ENCODE measurements around the gene KBTBD12.
"Not testable (repeated sequence)": the region's sequence is repeated elsewhere in the genome, so short reads cannot be mapped to it uniquely, and the experiment has no call there.

The KBTBD12 gene

GRCh38 chr3:127900536-127900935, 14.5 kb upstream of the KBTBD12 start:
- ChIA-PET CTCF (interaction anchor here (0.7 kb wide), 1 partner anchor 1180 kb away, joined by 3 read pairs; no protein-coding TSS in a partner anchor), POLR2A (ENCODE audit: low non-redundant PET) (no interaction called here)
- H3K27ac ChIP-seq, result no peak overlapping the region
- no peak for DNase-seq (ENCODE audit: low spot score)
- TF ChIP-seq CTCF (conservative IDR thresholded peaks at IDR 0.05; ENCODE audit: low read depth), result no peak

GRCh38 chr3:127902486-127902885, 12.5 kb upstream of the KBTBD12 start:
- no peak for DNase-seq (ENCODE audit: low spot score)
- H3K27ac ChIP-seq, result no peak overlapping the region
- ChIA-PET CTCF (no interaction called here), POLR2A (ENCODE audit: low non-redundant PET) (no interaction called here)
- no peak for TF ChIP-seq CTCF (conservative IDR thresholded peaks at IDR 0.05; ENCODE audit: low read depth)

GRCh38 chr3:127903611-127904375, 11.2 kb upstream of the KBTBD12 start:
- CTCF ChIA-PET, result interaction anchor here (0.6 kb wide), 1 partner anchor 9 kb away, joined by 4 read pairs; no protein-coding TSS in a partner anchor

GRCh38 chr3:127905556-127905955, 9.5 kb upstream of the KBTBD12 start:
- ChIA-PET CTCF (interaction anchor here (0.6 kb wide), 1 partner anchor 214 kb away, joined by 5 read pairs; no protein-coding TSS in a partner anchor), POLR2A (ENCODE audit: low non-redundant PET) (no interaction called here)
- no peak for DNase-seq (ENCODE audit: low spot score)
- no peak for TF ChIP-seq CTCF (conservative IDR thresholded peaks at IDR 0.05; ENCODE audit: low read depth)
- H3K27ac ChIP-seq, result no peak overlapping the region

More at GRCh38 chr3:127903611-127904375, 11.2 kb upstream of the KBTBD12 start:
- no peak for DNase-seq (ENCODE audit: low spot score)
- TF ChIP-seq CTCF (conservative IDR thresholded peaks at IDR 0.05; ENCODE audit: low read depth), result no peak
- no peak overlapping the region for H3K27ac ChIP-seq
- POLR2A ChIA-PET (ENCODE audit: low non-redundant PET), result no interaction called here

GRCh38 chr3:127906653-127907052, 8.4 kb upstream of the KBTBD12 start:
- POLR2A ChIA-PET (ENCODE audit: low non-redundant PET); H3K27ac ChIP-seq; DNase-seq (ENCODE audit: low spot score); CTCF ChIA-PET: not testable (repeated sequence)

- CTCF ChIA-PET, result no interaction called here
- POLR2A ChIA-PET (ENCODE audit: low non-redundant PET), result no interaction called here
- no peak overlapping the region for H3K27ac ChIP-seq
- TF ChIP-seq CTCF (conservative IDR thresholded peaks at IDR 0.05; ENCODE audit: low read depth), result no peak
- DNase-seq (ENCODE audit: low spot score), result no peak
Measured at GRCh38 chr3:127908202-127908601, 6.8 kb upstream of the KBTBD12 start.

- no peak for TF ChIP-seq CTCF (conservative IDR thresholded peaks at IDR 0.05; ENCODE audit: low read depth)
- ChIA-PET CTCF (no interaction called here), POLR2A (ENCODE audit: low non-redundant PET) (no interaction called here)
- no peak for DNase-seq (ENCODE audit: low spot score)
- H3K27ac ChIP-seq, result no peak overlapping the region
Measured at GRCh38 chr3:127908951-127909350, 6.1 kb upstream of the KBTBD12 start.

Data from RWPE1 (cell line).